Thoracic aorta (tissue), 2 donors: Measurements from ENCODE around the gene ABI2. TPM values are rescaled to one million over a fixed set of nuclear protein-coding genes. Genes with fewer than 3 reads are reported as not detected.
"Not testable (repeated sequence)": the region's sequence is repeated elsewhere in the genome, so short reads cannot be mapped to it uniquely, and the experiment has no call there.

ENCODE experiments used
- ATAC-seq: fragments of 150-250 bp; one replicate; pipeline ENCODE4 v1.8.0; 2017; ENCODE audit warnings: low read depth; ENCODE audit not compliant: insufficient number of reproducible peaks, low FRiP score
- DNase-seq: peaks from one replicate; pipeline ENCODE4 v3.0.0-alpha.2; 2020; ENCODE audit warnings: low spot score
- H3K27ac ChIP-seq, 2 donors: fragments of 200-600 bp; sonication (generic); 1 replicate in 1 of 2; 2 replicates in 1 of 2; pipeline ENCODE4 v1.5.1; 2016; ENCODE audit warnings: mild to moderate bottlenecking in 2 of 2, moderate library complexity in 2 of 2
- H3K27me3 ChIP-seq: fragments of 200-600 bp; sonication (generic); replicated peaks from 2 replicates; pipeline ENCODE4 v1.6.0; 2016; ENCODE audit warnings: mild to moderate bottlenecking; ENCODE audit not compliant: insufficient read depth
- H3K36me3 ChIP-seq: fragments of 200-600 bp; sonication (generic); one replicate; pipeline ENCODE4 v1.5.1; 2016
- H3K4me1 ChIP-seq, 2 donors: fragments of 200-600 bp; sonication (generic); 1 replicate in 1 of 2; 2 replicates in 1 of 2; pipeline versions ENCODE4 v1.5.1 to v1.6.0; 2016; ENCODE audit warnings: low read depth in 2 of 2, mild to moderate bottlenecking in 1 of 2; ENCODE audit not compliant: control insufficient read depth in 1 of 2
- H3K4me3 ChIP-seq: fragments of 200-600 bp; sonication (generic); 2 replicates; pipeline ENCODE4 v1.5.1; 2016; ENCODE audit warnings: mild to moderate bottlenecking
- H3K9me3 ChIP-seq: fragments of 200-600 bp; sonication (generic); 2 replicates; pipeline ENCODE4 v1.5.1; 2016
- CTCF ChIP-seq: fragments of 200-600 bp; sonication (generic); IDR thresholded peaks from one replicate; pipeline ENCODE4 v1.5.1; 2019; ENCODE audit warnings: antibody characterized with exemption
- total RNA-seq, 2 donors: library from RNA; depleted of rRNA; stranded (reverse); fragments of >200 nt; gene quantifications; one replicate each; pipeline versions ENCODE4 v1.1.0 to v1.2.3, GENCODE V29; 2016

The ABI2 gene
- total RNA-seq, 2 donors from 2014 or later: 31.3 to 37.9 TPM

GRCh38 chr2:203328760-203329540, 756 bp downstream of the ABI2 start:
- peak overlapping the region; percentile 100 for H3K4me3 ChIP-seq
- DNase-seq (no peak), ATAC-seq (peak; percentile 48)

GRCh38 chr2:203330434-203330833, 2.2 kb downstream of the ABI2 start:
- no peak for DNase-seq
- H3K4me3 ChIP-seq: peak overlapping the region; percentile 28

More at GRCh38 chr2:203328760-203329540, 756 bp downstream of the ABI2 start:
- H3K27ac ChIP-seq: peak overlapping the region; percentile 78 to 84
- H3K27me3 ChIP-seq: no peaks in the 10 kb centered on the region
- TF ChIP-seq CTCF: no peak
- H3K9me3 ChIP-seq: no peaks in the 10 kb centered on the region
- H3K36me3 ChIP-seq: no peaks in the 10 kb centered on the region
- H3K4me1 ChIP-seq: peaks cover 12 to 25% of the 10 kb centered on the region in 2 donors

GRCh38 chr2:203338322-203338721, 10.1 kb downstream of the ABI2 start:
- Histone ChIP-seq H3K4me1 (peaks cover 9 to 24% of the 10 kb centered on the region in 2 donors), H3K9me3 (no peaks in the 10 kb centered on the region), H3K36me3 (no peaks in the 10 kb centered on the region), H3K27ac (no peak overlapping the region), H3K27me3 (no peaks in the 10 kb centered on the region), H3K4me3 (no peak overlapping the region)
- DNase-seq (no peak), ATAC-seq (no peak)
- no peak for TF ChIP-seq CTCF

More at GRCh38 chr2:203330434-203330833, 2.2 kb downstream of the ABI2 start:
- Histone ChIP-seq H3K36me3 (no peaks in the 10 kb centered on the region), H3K27ac (no peak overlapping the region), H3K27me3 (no peaks in the 10 kb centered on the region), H3K4me1 (peaks cover 12 to 25% of the 10 kb centered on the region in 2 donors), H3K9me3 (no peaks in the 10 kb centered on the region)
- no peak for ATAC-seq
- no peak for TF ChIP-seq CTCF

GRCh38 chr2:203340791-203341487, 12.7 kb downstream of the ABI2 start:
- ATAC-seq: peak; percentile 60
- H3K4me3 ChIP-seq: peak overlapping the region; percentile 8
- peaks cover 9 to 24% of the 10 kb centered on the region in 2 donors for H3K4me1 ChIP-seq
- DNase-seq: no peak
- H3K27ac ChIP-seq: peak overlapping the region; percentile 37 to 45
- H3K27me3 ChIP-seq: no peaks in the 10 kb centered on the region
- no peaks in the 10 kb centered on the region for H3K36me3 ChIP-seq
- H3K9me3 ChIP-seq: no peaks in the 10 kb centered on the region
- TF ChIP-seq CTCF: no peak

- no peaks in the 10 kb centered on the region for H3K27me3 ChIP-seq
- peak overlapping the region; percentile 37 to 45 for H3K27ac ChIP-seq
- no peak for TF ChIP-seq CTCF
- DNase-seq (no peak), ATAC-seq (no peak)
- no peaks in the 10 kb centered on the region for H3K36me3 ChIP-seq
- peaks cover 9 to 24% of the 10 kb centered on the region in 2 donors for H3K4me1 ChIP-seq
- no peak overlapping the region for H3K4me3 ChIP-seq
- H3K9me3 ChIP-seq: no peaks in the 10 kb centered on the region
Measured at GRCh38 chr2:203341741-203342310, 13.6 kb downstream of the ABI2 start.

GRCh38 chr2:203342374-203342773, 14.2 kb downstream of the ABI2 start:
- H3K9me3 ChIP-seq, ATAC-seq: not testable (repeated sequence)
- peak overlapping the region in 1 of 2 donors; percentile 37 for H3K27ac ChIP-seq

More at GRCh38 chr2:203342374-203342773, 14.2 kb downstream of the ABI2 start:
- H3K4me3 ChIP-seq, DNase-seq, H3K27me3 ChIP-seq, H3K36me3 ChIP-seq: not testable (repeated sequence)
- H3K4me1 ChIP-seq: peaks cover 9 to 24% of the 10 kb centered on the region in 2 donors
